Dermis microvascular lymphatic vessel endothelial cell (primary cell): ENCODE data around the gene ZXDC. TPM values are rescaled to one million over a fixed set of nuclear protein-coding genes. Genes with fewer than 3 reads are reported as not detected.

Source experiments
- DNase-seq, 2 donors: peaks; one replicate each; pipeline versions ENCODE4 v3.0.0 to v3.0.0-alpha.2; 2010; ENCODE audit warnings: low read depth in 2 of 2
- total RNA-seq: library from RNA; depleted of rRNA; stranded (reverse); fragments of >200 nt; gene quantifications from 2 replicates; pipeline ENCODE4 v1.2.1, GENCODE V29; 2014

The ZXDC gene
- total RNA-seq, 1 donor from 2014 or later, result 11.4 TPM

GRCh38 chr3:126491221-126492013, 15.7 kb upstream of the ZXDC start:
- no peak for DNase-seq

DNA sequence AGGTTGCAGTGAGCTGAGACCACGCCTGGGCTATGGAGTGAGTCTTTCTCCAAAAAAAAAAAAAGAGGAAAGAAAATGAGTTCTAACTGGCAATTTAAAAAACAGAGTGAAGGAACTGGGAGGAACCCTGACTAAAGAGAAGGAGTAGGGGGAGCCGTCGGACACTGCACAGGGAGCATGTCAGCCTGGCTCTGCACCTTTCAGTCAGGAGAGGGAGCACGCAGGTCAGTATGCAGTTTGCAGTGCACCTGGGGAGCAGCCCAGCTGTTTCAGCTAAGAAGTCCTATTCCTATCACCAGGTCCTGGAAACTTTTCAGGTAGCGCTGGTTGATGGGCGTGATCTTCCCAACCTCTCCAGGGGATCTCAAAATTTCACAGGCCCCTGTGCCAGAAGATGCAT, 14.9 kb upstream of the ZXDC start:
- no peak for DNase-seq

GRCh38 chr3:126488886-126489569, 13.3 kb upstream of the ZXDC start:
- no peak for DNase-seq

GRCh38 chr3:126488185-126488584, 12.5 kb upstream of the ZXDC start:
- DNase-seq, result no peak

- DNase-seq, result peak; percentile 59 to 87
These were observed 11.6 kb upstream of the ZXDC start for GRCh38 chr3:126487151-126487771.

DNA sequence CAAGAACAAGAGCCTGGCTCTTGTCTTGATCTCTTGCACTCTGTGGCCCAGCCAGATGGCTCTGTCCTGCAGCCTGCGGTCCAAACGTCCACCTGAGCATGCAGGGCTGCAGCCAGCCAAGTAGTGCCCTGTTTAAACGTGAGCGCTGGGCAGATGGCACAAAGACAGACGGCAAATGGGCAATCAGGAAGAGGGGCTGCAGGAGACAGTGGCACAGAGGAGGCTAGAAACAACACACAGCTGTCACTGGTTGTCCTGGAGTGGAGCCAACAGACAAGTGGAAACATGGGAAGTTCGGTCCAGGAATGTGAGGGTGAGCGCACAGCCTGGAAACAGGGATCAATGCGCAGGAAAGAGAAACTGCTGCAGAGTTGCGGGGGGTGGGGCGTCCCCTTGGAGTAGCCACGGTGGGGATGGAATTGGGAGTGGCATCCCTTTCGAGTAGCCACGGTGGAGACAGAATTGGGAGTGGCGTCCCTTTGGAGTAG, 10.7 kb upstream of the ZXDC start:
- peak; percentile 50 to 88 for DNase-seq

DNA sequence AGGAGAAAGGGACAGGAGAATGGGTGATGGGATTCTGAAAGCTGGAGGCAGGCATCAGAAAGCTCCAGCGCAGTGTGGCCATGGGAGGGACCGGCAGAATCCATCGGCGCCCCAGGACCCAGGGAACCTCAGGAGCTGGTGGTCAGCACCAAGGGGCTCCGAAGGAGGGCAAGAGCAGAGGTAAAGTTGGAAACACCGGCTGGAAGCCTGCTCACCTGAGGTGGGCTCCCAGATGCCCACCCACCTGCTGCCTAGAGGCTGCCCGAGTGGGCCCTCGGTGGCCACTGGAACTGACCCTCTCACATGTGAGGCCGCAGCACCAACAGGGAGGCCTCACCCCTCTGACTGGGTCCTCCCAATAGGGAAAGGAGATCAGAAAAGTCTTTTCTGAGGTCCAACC, 10.3 kb upstream of the ZXDC start:
- no peak for DNase-seq

DNA sequence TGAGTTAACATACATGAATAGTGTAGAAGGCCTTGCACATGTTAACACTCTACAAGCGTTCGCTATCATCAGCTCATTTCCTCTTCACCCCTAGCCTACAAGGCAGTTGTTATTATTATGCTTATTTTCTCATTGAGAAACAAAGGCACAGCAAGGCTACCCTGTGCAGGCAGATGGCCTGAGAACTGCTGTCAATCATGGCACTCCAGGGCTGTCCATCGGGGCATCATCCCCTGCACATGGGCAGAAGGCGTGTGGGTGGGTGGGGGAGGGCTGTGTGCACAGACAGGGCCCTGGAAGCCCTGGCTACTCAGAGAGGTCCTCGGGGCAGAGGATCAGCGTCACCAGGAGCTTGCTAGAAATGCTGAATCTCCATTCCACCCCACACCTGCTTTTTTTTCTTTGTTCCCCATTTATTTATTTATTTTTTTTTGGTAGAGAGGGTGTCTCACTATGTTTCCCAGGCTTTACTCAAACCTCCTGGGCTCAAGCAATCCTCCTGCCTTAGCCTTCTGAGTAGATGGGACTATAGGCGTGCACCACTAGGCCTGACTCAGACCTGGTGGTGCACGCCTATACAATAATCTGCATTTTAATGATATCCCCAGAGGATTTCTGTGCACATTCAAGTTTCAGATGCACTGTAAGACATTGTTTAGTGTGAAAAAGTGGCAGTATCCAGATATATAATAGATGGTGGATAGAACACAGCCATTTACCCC, 9.6 kb upstream of the ZXDC start:
- DNase-seq, result no peak

- no peak for DNase-seq
These were observed 9.0 kb upstream of the ZXDC start for GRCh38 chr3:126484662-126485061.

DNA sequence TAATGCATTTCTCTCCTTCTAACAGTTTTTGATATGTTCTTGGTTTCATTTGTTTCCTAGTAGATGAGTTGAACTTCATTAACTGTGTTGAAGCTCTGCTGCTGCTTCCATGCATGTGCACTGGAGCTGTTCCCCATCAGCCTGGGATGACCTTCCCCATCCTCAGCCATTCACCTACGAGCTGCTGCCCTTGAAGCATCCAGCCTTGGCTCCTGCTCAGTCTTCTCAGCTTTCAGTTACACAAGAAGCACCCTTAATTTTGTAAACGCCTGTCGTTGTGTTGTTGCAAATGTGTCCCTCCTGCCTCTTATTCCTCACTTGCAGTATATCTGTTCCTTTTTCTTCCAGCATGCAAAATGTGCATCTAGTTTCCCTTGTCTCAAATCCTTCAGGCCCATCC, 8.5 kb upstream of the ZXDC start:
- DNase-seq, result no peak

DNA sequence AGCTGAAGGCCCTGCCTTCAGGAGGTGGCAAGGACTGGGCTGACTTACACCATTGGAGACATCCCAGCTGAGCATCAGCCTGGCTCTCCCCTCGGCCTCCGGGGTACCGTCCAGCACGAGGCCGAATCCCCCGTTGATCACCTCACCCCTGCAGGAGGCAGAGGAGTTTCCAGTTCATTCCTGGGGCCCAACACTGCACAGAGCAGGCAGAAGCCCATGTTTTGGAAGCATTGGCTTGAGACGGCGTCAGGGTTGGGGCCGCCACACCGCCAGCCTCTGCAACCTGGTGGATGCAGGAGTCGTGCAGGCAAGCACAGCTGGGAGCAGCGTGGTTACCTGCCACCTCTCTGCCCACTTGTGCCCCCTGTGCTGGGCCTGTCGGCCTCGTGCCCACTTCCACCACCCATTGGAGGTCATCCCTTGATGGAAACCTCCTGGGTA, 7.7 kb upstream of the ZXDC start:
- DNase-seq, result no peak

DNA sequence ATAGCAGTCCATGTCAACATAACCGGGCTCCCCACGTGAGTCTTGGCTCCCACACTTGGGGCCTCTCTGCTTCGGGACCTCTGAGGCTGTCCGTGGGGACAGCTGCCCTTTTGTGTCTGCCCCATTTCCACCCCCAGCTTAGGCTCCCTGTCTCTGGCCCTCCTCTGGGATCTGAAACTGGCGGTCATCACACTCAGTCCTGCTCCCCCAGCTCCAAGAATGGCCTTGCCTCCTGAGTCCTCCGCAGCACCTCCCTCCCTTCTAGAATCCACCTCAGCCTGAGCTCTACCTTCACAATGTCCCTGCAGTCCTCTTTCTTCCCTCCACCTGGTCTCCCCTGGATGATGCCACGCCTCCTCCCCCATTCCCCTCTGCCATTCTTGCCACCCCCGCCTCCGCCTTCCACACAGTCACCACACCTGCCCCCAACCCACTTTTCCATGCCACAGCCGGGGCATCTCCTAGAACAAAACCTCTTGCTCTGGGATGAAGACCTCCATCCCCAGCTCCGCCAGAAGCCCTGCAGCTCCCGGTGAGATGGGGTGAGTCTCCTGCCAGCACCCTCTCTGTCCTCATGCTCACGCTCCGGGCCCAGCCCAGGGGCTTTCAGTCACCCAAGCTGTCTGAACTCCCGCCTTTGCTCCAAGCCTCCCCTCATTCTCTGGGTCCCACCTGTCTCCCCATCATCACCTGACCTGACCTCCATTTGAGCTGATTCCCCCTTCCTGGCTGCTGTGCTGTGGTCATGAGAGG, 7.0 kb upstream of the ZXDC start:
- DNase-seq, result no peak

DNA sequence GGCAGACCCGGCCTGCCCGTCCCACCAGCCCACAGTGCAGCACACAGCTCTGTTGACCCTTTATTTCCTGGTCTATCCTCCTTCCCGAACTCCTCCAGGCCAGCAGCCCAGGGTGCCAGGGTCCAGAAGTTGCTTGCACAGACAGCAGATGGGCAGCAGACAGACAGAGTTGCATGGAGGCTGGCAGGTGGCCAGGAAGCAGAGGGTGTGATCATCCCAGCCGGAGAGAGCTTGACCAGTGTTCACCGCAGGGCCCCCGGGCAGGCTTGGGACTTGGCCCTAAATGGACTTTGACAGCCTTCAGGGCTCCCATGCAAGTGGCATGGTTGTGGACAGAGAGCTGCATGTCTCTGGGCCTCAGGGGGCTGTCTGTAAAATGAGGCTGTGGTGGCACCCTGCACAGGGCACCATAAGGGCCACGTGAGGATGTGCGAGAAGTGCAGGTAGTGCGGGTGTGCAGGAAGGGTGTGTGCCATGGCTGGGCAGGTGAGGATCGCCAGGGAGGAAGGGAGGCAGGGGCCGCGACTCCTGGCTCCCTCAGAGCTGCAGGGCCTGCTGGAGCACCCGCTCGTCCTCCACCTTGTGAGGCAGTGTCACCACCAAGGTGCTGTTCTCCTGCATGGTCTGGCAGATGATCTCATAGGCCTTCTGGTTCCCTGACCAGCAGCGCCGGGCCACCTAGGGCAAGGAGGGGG, 6.3 kb upstream of the ZXDC start:
- no peak for DNase-seq

- no peak for DNase-seq
These were observed 5.2 kb upstream of the ZXDC start for GRCh38 chr3:126480861-126481260.

GRCh38 chr3:126480206-126480605, 4.5 kb upstream of the ZXDC start:
- no peak for DNase-seq

- no peak for DNase-seq
These were observed 4.0 kb upstream of the ZXDC start for GRCh38 chr3:126479642-126480041.

DNA sequence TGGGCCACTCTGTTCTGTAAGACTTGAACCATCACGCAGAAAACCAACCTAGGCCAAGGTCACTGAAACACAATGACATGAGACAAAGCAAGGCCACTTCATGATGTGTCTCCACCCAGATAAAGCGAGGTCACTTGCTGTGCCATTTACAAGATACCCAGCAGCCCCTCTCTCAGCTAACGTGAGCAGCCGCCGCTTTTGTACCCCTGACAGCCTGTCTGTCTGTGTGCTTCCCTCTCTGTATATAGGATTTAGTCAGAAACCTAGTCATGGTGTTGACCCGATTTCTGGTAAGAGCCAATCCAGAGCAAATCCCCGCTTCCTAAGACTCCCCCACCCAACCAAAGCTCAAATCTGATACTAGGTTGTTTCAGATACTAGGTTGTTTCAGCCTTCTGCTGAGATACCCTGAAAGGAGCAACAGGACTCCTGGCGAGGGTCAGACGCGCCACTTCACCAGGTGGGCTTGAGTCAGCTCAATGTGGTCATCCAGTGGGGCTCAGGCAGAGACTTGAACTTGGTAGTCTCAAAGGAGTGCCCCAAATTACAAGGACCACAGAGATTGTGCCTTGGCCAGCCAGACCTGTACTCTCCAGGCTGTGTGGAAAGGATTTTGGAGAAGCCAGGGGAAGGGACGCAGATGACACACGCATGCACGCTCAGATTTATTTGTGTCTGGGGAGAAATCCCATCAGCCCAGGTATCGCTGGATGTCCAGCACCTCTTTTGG, 3.1 kb upstream of the ZXDC start:
- no peak for DNase-seq

DNA sequence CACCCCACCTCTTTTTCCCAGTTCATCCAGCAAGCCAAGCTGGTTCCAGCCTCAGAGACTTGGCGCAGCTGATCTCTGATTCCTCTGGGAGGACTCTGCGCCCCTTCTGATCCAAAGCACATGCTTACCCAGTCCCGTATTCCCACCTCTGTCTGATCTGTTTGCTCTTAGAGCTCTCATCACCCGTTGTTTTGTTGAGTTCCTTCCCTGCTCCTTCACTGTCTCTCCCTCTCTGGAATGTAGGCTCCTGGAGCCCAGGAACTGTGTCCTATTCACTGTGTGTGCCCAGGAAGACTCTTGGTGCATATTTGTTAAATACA, 1.3 kb upstream of the ZXDC start:
- DNase-seq, result no peak

- peak; percentile 45 to 56 for DNase-seq
These were observed 722 bp upstream of the ZXDC start for GRCh38 chr3:126476166-126477060.
